Esophagus mucosa (tissue), 1 donor: ENCODE data around the gene EVI2A. TPM values are rescaled to one million over a fixed set of nuclear protein-coding genes. Genes with fewer than 3 reads are reported as not detected.

Source experiments
- ATAC-seq: fragments of 200-7000 bp; cut with Tn5 transposase; one replicate; pipeline ENCODE4 v1.9.1; 2020
- total RNA-seq: library from RNA; stranded (reverse); gene quantifications from one replicate; pipeline ENCODE4 v1.2.4, GENCODE V29; 2023
- donor health status: DM: yes; HTN: yes; CAD: no.

EVI2A gene, protein sequence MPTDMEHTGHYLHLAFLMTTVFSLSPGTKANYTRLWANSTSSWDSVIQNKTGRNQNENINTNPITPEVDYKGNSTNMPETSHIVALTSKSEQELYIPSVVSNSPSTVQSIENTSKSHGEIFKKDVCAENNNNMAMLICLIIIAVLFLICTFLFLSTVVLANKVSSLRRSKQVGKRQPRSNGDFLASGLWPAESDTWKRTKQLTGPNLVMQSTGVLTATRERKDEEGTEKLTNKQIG
- 0.52 TPM for total RNA-seq

DNA sequence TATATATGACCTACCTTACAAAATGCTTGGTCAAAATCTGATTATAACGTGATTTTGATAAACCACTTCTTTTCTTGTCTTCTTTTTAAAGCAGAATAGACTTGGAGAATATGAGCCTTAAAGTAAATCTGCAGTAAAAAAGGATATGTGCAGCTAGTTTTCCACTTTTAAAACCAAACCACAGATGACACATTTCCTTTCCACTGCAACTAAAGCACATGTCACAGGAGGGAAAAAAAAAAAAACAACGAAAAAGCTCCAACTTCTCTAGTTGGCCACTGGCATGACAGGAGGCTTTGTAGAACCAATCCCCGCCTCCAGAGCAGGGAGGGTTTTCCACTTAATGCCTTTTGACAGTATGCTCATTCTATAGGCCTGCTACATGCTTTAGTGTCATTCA is at the start of gene EVI2A:
Gene EVI2A, minus strand, starts transcription at position 142 of the 400 bp plus-strand sequence. CDS start 2,609 bp downstream, outside the sequence.
- ATAC-seq: peak; percentile 39

DNA sequence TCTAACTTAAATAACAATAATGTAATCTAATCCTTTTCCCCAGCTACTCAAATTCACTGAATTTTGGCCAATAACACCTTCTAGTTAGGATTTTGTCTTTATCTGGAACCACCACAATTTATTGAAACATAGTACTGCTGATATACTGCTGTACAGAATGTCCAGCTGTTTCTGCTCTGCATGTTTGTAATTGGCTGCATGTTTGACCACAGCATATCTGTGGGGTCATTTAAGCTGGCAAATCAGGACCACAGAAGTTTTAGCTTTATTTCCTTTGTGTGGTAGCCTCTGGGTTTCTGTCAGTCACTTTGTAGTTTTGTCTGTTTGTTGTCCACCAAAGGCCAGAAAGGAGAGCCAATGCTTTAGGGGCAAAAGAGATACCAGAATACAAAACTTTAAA is 47.8 kb upstream of the EVI2A start:
- ATAC-seq: no peak

DNA sequence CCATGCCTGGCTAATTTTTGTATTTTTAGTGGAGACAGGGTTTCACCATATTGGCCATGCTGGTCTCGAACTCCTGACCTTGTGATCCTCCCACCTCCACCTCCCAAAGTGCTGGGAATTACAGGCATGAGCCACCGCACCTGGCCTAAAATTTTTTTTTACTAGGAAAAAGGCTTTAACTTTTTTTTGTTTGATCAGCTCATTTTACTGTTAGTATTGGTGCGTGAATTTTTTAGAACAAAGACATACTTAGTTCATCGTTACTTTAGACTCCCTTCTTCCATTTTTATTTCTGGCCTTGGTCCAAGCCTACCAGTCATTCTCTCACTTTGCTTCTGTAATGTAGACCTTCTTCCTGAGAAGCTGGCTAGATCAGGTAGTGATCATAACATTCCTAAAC is 44.7 kb upstream of the EVI2A start:
- ATAC-seq: no peak

DNA sequence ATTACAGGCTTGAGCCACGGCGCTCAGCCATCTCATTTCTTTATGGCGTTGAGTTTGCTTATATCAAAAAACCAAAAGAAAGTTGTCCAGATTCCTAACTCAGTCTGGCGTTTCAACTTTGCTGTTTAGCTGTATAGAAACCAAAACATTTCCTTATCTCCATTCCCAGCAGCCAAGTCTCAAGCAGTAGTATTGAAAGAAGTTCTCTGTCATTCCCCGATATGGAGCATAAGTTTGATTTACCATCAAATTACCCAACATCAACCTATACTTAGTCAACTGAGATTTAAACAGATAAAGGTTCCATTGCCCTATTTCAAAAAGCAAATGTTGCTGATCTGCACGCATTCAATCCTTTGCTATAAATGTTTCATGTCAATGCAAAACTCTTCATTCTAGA is 42.6 kb upstream of the EVI2A start:
- no peak for ATAC-seq

DNA sequence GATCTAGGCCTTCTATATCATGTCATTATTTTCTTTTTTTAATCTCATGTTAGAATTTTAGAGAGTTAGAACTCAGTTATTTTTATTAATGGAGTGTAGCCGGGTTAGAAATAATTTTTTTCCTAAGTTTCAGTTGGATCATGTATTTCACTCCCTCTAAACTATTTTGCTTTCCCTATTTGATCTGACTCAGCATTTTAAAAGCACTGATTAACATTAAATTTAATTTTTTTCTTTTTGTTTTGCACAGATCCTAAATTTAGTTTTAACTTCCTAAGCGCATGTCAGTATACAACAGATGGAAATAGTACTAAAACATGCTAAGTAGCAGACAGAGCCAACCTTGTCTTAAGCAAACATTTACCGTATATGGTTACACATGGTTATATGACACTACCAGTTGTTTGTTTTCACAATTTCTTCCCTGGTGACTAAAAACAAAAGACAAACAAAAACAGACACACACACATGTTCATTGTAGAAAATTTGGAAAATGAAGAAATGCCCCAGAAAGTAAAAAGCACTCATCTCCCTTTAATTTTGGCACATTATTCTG is 36.5 kb upstream of the EVI2A start:
- no peak for ATAC-seq

DNA sequence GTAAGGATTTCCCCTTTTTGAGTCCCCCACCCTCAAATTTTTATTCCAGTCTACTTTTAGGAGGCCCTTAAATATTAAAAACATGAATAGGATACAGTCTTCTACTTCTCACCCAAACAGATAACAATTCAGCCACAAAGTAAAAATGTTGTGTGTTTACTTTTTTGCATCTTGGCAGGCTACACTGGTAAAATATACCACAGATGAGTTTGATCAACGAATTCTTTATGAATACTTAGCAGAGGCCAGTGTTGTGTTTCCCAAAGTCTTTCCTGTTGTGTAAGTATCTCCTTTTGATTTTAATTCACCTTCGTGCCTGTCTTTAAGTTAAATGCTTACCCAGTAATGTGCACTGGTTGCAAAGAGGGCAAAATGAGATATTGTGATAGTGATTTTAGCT is 35.7 kb upstream of the EVI2A start:
- ATAC-seq: no peak

DNA sequence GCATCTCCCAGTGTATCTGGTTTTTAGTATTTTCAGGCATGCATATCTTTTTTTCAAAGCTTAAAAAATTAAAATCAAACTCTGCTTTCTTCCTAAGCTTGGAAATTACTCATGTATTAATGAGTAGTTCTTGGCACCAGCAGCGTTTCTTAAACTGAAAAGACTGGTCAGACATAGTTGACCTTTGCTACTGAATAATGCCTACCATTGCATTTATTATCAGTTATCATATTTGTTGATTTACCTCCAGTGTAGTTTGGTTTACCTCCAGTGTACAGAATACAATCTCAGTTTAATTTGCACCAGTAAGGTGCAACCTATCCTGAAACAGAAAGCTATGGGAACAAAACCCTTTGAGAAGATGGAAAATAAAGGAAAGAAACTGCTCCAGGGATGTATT is 34.5 kb upstream of the EVI2A start:
- no peak for ATAC-seq

DNA sequence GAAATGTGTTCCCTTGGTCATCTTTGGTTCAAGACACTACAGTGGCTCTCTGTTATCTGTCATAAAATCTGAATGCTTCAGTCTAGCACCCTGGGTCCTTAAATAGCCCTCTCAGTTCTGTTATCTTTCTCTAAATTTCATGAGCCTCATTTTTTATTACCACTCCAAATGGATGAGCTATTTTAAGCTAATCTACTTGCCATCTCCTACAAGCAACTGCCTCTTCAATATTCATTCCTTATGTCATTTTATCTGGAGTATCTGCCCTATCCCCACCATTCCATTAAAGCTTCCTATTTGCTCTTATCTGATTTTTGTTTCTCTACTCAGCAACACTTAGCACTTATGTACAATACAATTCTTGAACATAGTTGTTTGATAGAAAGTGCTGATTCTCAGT is 28.0 kb upstream of the EVI2A start:
- ATAC-seq: no peak

DNA sequence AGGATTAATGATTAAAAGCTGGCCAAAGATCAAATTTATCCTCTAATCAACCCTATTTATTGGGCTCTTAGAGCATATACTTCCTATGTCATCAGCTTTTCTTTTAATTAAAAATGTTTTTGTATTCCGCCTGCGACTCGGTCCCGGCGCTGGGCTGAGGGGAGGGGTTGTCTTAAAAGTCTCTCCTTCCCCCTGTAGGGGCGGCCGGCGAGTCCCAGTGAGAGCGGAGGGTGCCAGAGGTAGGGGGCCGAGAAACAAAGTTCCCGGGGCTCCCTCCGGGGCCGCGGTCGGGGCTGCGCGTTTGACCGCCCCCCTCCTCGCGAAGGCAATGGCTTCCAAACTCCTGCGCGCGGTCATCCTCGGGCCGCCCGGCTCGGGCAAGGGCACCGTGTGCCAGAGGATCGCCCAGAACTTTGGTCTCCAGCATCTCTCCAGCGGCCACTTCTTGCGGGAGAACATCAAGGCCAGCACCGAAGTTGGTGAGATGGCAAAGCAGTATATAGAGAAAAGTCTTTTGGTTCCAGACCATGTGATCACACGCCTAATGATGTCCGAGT is 23.8 kb upstream of the EVI2A start:
- ATAC-seq: peak; percentile 35

DNA sequence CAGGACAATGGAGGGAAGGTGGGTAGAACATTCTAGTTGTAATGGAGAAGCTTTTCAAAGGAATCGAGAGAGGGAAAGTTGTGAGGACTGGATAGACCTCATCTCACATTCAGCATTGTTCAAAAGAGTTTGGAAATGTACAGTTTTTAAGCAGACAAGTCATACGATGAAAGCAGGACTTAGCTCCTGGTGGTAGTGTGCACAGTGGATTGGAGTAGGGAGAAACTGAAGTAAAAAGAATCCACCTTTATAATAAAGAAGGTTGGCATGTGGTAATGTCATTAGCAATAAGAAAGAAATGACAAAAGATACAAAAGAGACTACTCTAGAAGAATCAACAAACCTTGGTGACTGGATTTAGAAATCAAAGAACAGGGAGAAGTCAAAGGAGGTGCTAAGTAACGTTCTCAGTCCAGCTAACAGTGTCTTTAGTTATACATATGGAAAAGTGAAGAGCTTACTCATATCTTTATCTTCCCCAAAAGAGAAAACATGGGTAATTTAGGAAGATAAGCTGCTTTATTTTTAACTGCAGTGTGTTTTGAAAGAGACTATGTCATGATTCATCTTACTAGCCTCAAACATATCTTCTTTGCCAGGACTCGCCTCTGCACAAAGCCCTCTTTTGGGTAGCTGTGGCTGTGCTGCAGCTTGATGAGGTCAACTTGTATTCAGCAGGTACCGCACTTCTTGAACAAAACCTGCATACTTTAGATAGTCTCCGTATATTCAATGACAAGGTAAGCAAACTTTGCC is 18.7 kb upstream of the EVI2A start:
- ATAC-seq: no peak

DNA sequence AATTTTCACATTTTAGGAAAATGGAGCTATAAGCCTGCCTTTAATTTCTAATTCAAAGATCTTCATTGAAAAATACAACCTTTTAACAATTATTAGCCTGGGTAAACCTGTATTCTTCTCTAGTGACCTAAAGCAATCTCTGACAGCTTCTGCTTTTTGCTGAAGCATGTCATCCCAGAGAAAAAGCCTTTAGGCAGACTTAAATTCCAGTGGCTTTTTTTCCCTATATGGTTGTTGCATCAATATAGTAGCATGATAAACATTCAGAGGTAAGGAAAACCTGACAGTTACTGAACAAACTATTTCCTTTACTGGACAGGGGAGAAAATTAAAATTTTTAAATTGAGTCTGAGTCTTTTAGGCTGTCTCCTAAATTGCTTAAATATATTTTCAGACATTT is 7.8 kb upstream of the EVI2A start:
- no peak for ATAC-seq

DNA sequence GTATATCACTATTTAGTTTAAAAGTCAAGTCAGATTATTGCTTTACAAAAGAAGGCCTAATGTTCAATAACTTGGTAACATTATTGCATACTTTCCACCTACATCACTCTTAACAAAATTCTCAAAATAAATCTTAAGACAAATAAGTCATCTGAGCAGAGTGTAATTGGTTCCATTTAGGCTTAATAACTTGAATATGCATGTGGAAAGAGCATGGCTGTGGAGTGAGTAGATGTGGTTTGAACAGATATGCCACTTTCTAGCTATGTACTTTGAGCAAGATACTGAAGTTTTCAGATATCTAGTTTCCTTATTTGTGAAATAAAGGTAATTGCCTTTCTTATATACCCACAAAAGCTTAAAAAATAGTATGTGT is 6.7 kb upstream of the EVI2A start:
- ATAC-seq: no peak

DNA sequence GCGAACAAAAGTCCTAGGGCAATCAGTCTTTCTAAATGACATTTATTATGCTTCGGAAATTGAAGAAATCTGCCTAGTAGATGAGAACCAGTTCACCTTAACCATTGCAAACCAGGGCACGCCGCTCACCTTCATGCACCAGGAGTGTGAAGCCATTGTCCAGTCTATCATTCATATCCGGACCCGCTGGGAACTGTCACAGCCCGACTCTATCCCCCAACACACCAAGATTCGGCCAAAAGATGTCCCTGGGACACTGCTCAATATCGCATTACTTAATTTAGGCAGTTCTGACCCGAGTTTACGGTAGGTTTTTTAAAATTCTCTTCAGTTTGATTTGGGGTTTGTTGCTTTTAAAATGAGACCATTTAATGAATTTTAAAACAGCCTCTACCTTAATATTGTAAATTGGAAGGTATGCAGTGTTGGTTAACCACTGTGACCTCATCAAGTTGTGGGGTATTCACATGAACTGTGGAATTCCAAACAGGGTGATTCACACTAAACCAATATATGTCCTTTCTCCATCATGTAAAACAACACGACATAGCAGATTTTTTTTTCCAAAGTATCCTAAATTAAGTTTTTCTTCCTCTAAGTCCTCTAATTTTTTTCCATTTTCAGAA is 6.2 kb upstream of the EVI2A start:
- ATAC-seq: no peak

DNA sequence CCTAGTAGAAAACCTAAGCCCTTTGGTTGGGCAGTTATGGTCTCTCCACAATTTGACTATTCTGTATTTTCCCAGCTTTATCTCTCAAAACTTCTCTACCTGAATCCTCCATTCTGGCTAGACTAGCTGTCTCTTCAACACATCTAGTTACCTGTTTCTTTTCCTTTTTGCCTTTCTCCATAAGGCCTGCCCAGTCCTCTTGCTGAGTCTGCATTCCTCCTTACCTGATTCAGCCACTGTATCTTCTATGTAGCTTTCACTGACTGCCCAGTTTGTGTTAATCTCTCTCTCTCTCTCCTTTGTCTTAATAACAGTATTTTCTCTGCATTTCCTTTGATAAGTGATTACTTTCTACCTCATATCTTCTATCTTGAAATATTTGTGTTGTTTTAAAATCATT is 2.1 kb upstream of the EVI2A start:
- ATAC-seq: no peak

DNA sequence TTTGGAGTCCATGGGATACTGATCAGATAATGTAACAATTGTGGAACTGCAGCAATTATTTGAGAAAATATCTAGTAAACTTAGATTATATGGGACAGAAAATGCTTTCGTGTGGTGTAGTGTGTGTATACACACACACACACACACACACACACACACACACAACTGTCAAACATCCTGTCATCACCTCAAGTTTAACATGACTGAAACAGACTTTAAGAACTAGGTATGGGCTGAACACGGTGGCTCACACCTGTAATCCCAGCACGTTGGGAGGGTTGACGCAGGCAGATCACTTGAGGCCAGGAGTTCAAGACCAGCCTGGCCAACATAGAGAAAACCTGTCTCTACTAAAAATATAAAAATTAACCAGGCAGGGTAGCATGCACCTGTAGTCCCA is 544 bp upstream of the EVI2A start:
- no peak for ATAC-seq

DNA sequence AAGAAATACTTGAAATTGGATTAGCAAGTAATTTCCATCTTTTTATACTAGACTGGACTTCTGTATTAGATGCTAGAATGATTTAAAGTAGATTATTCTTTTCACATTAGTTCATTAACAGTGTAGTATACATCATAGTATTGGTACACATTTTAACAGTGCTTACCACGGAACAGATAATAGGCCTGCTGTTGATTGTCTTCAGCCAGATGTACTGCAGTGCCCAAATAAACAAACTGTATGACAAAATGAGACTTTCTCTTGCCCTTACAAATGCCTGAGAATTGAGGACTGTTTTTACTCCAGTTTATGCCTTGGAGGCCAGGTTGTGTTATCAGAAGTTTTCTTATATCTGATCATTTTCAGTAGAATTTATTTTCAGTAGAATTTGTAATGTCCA is 631 bp downstream of the EVI2A start:
- no peak for ATAC-seq

DNA sequence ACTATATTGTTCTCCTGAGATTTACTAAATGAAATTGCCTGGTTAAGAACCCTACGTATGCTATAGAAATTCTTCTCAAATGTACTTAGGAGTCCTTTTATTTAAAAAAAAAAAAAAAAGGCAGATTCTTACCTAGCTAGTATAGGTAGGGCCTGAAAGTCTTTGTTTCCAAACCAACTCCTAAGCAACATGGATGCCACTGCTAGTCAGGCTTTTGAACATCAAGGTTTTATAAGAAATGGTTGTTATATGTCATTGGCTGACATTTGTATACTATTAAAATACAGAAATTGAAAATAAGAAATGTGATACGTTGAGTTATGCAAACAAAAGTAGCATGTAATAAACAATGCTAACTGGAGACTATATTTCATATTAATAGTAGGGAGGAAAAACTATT is 1.2 kb downstream of the EVI2A start:
- ATAC-seq: no peak

DNA sequence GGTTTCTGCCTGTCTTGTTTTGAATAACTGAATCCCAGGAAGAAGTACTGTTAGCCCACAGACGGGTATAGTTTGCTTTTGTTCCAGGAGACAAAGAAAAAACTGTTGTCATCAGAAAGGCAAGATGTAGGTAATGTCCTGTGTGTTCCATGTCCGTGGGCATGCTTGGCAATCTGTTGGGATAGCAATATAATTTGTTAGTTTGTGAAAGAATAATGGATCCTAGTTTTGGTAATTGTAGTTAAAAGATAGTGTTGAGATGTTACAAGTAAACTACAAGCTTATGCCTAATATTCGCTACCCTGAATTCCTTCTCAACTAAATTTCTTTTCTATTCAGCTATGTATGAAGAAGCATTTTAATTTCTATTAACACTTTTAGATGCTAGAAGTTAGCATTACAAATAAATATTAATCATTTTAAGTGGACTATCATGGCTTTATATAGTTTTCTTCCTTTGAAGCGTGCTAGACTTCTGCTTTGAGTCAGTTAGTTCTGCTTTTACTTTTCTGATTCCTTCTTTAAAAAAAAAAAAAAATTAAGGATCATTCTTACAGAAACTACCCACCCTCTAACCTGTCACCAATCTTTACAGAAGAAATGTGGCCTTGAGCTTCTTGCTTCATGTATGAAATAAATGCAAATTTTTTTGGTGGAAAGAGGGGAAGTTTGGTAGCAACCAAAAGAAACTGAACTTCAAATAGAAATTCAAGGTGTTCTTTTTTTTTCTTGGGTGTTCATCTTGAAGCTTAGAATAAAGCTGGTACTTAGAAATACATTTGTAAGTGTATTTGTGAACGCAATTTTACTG is 2.4 kb downstream of the EVI2A start:
- no peak for ATAC-seq

DNA sequence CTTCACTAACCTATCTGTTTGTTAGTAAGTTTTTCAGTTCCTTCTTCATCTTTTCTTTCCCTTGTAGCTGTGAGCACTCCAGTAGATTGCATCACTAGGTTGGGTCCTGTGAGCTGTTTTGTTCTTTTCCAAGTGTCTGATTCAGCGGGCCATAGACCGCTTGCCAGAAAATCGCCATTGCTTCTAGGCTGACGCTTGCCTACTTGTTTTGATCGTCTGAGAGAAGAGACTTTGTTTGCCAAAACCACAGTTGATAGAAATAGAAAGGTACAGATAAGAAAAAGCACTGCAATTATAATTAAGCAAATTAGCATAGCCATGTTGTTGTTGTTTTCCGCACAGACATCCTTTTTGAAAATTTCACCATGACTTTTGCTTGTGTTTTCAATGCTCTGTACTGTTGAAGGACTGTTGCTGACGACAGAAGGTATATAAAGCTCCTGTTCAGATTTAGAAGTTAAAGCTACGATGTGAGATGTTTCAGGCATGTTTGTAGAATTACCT is 3.1 kb downstream of the EVI2A start:
- ATAC-seq: peak; percentile 52

DNA sequence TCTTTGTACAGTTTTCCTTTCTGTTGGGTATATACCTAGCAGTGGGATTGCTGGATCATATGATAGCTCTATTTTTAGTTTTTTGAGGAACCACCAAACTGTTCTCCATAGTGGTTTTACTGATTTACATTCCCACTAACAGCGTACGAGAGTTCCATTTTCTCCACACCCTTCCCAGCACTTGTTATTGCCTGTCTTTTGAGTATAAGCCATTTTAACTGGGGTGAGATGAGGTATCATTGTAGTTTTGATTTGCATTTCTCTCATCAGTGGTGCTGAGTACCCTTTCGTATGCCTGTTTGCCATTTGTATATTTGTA is 6.7 kb downstream of the EVI2A start:
- ATAC-seq: no peak

DNA sequence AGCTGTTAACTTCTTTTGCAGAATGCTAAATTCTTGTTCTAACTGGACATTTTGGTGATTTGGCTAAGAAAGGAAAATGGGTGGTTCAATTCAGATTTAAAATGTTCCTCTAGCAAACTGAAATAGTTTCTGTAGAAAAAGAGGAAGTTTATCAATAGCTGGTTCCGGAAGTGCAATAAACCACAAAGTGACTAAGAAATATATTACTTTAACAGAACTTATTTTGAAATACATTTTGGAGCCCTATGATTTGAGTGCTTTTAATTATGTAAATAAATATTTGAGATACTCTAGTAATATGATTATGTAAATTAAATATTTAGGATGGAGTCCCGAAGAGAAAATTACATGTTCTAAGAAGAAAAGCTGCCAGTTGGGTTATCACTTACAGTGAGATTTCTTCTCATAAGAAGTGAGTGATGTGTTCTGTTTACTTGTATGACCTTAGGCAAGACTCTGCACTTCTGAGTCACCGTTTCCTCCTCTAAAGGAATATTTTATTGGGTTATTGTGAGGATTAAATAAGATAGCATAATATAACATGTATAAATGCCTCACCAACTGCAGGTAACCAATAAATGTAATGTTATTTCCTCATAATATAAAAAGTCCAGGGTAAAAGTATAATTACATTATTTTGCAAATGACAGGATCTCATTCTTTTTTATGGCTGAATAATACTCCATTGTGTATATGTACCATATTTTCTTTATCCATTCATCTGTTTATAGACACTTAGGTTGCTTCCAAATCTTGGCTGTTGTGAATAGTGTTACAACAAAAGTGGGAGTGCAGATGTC is 7.2 kb downstream of the EVI2A start, which contains the start of gene EVI2B:
Gene EVI2B, minus strand, starts transcription at position 73 of the 800 bp plus-strand sequence. CDS start 8,445 bp downstream, outside the sequence.
- ATAC-seq: peak; percentile 68
